H1 (cell line): ENCODE results near the gene MLNR. TPM values are rescaled to one million over a fixed set of nuclear protein-coding genes. Genes with fewer than 3 reads are reported as not detected.

ENCODE experiments used
- HDAC2 ChIP-seq, 2 experiments: fragments of 300-600 bp in 1 of 2; sonication (generic) in 1 of 2; IDR thresholded peaks; 2 replicates each; pipeline ENCODE4 v1.6.1; 2011 to 2012; ENCODE audit warnings: low read depth in 2 of 2, low read length in 2 of 2, mild to moderate bottlenecking in 2 of 2, moderate library complexity in 2 of 2, borderline replicate concordance in 1 of 2, inconsistent platforms in 1 of 2
- SUZ12 ChIP-seq: fragments of 200-600 bp; sonication (generic); IDR thresholded peaks from 2 replicates; pipeline ENCODE4 v1.6.1; 2012; ENCODE audit warnings: mild to moderate bottlenecking, inconsistent platforms, low read length, moderate library complexity, mixed read lengths
- polyA plus RNA-seq, 7 experiments: library from polyadenylated mRNA; depleted of rRNA in 3 of 7; stranded (reverse) in 5 of 7; unstranded in 2 of 7; fragments of >200 nt in 5 of 7; fragments of 200-250 nt in 2 of 7; gene quantifications; 1 replicate in 5 of 7; 2 replicates in 1 of 7; 4 replicates in 1 of 7; pipeline versions ENCODE4 v1.2.1 to v1.2.3, GENCODE V29; 2011 to 2013; ENCODE audit warnings: missing spikeins in 2 of 7, mixed read lengths in 2 of 7
- total RNA-seq: library from RNA; stranded (reverse); fragmentation: NEBNext Ultra II Directional; extraction: Animal tissue kit (Norgen Biotek cat#: 25700); gene quantifications from 2 replicates; pipeline ENCODE4 v1.2.1, GENCODE V29; 2021
- TF ChIP-seq, protein P1 (sequence below): fragments of 300-600 bp; sonication (generic); IDR thresholded peaks from 2 replicates; pipeline ENCODE4 v1.7.1; 2012; ENCODE audit warnings: low read length, moderate library complexity, mild to moderate bottlenecking, inconsistent platforms; ENCODE audit not compliant: insufficient replicate concordance

Gene MLNR
- total and polyA plus RNA-seq, 2 of the 8 experiments (the other 6 are each of a cell fraction or from before 2014, with no cell fraction given), result 0.24 to 0.29 TPM

- TF ChIP-seq, protein P1, sequence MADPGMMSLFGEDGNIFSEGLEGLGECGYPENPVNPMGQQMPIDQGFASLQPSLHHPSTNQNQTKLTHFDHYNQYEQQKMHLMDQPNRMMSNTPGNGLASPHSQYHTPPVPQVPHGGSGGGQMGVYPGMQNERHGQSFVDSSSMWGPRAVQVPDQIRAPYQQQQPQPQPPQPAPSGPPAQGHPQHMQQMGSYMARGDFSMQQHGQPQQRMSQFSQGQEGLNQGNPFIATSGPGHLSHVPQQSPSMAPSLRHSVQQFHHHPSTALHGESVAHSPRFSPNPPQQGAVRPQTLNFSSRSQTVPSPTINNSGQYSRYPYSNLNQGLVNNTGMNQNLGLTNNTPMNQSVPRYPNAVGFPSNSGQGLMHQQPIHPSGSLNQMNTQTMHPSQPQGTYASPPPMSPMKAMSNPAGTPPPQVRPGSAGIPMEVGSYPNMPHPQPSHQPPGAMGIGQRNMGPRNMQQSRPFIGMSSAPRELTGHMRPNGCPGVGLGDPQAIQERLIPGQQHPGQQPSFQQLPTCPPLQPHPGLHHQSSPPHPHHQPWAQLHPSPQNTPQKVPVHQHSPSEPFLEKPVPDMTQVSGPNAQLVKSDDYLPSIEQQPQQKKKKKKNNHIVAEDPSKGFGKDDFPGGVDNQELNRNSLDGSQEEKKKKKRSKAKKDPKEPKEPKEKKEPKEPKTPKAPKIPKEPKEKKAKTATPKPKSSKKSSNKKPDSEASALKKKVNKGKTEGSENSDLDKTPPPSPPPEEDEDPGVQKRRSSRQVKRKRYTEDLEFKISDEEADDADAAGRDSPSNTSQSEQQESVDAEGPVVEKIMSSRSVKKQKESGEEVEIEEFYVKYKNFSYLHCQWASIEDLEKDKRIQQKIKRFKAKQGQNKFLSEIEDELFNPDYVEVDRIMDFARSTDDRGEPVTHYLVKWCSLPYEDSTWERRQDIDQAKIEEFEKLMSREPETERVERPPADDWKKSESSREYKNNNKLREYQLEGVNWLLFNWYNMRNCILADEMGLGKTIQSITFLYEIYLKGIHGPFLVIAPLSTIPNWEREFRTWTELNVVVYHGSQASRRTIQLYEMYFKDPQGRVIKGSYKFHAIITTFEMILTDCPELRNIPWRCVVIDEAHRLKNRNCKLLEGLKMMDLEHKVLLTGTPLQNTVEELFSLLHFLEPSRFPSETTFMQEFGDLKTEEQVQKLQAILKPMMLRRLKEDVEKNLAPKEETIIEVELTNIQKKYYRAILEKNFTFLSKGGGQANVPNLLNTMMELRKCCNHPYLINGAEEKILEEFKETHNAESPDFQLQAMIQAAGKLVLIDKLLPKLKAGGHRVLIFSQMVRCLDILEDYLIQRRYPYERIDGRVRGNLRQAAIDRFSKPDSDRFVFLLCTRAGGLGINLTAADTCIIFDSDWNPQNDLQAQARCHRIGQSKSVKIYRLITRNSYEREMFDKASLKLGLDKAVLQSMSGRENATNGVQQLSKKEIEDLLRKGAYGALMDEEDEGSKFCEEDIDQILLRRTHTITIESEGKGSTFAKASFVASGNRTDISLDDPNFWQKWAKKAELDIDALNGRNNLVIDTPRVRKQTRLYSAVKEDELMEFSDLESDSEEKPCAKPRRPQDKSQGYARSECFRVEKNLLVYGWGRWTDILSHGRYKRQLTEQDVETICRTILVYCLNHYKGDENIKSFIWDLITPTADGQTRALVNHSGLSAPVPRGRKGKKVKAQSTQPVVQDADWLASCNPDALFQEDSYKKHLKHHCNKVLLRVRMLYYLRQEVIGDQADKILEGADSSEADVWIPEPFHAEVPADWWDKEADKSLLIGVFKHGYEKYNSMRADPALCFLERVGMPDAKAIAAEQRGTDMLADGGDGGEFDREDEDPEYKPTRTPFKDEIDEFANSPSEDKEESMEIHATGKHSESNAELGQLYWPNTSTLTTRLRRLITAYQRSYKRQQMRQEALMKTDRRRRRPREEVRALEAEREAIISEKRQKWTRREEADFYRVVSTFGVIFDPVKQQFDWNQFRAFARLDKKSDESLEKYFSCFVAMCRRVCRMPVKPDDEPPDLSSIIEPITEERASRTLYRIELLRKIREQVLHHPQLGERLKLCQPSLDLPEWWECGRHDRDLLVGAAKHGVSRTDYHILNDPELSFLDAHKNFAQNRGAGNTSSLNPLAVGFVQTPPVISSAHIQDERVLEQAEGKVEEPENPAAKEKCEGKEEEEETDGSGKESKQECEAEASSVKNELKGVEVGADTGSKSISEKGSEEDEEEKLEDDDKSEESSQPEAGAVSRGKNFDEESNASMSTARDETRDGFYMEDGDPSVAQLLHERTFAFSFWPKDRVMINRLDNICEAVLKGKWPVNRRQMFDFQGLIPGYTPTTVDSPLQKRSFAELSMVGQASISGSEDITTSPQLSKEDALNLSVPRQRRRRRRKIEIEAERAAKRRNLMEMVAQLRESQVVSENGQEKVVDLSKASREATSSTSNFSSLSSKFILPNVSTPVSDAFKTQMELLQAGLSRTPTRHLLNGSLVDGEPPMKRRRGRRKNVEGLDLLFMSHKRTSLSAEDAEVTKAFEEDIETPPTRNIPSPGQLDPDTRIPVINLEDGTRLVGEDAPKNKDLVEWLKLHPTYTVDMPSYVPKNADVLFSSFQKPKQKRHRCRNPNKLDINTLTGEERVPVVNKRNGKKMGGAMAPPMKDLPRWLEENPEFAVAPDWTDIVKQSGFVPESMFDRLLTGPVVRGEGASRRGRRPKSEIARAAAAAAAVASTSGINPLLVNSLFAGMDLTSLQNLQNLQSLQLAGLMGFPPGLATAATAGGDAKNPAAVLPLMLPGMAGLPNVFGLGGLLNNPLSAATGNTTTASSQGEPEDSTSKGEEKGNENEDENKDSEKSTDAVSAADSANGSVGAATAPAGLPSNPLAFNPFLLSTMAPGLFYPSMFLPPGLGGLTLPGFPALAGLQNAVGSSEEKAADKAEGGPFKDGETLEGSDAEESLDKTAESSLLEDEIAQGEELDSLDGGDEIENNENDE, result no peak
- TF ChIP-seq SUZ12 (no peak), HDAC2 (IDR thresholded peaks at IDR 0.05; ENCODE audit: borderline replicate concordance in 1 of 2, low read depth in 2 of 2, low read length in 2 of 2) (no peak)
These were observed 21.2 kb downstream of the MLNR start (continued) for GRCh38 chr13:49241296-49241695.
